A549 (cell line): ENCODE results near the gene KSR2. TPM values are rescaled to one million over a fixed set of nuclear protein-coding genes. Genes with fewer than 3 reads are reported as not detected.

Experiments
- ATAC-seq, 2 experiments: fragments of 200-7000 bp in 1 of 2; fragments of >200 bp in 1 of 2; cut with Nextera tagmentation in 1 of 2; cut with Tn5 transposase in 1 of 2; 3 replicates each; pipeline versions ENCODE4 v1.8.0 to v1.9.1; 2018 to 2020; ENCODE audit warnings: mild to moderate bottlenecking in 1 of 2, moderate library complexity in 1 of 2
- CTCF ChIA-PET: fragments of 300-600 bp; sonication (Branson Sonifier 250); formaldehyde crosslinking; extraction: SDS; loops from one replicate; lab custom pipeline; 2021; ENCODE audit warnings: antibody characterized with exemption, inconsistent platforms; lab: Yijun Ruan, JAX
- POLR2A ChIA-PET: fragments of 350-600 bp; formaldehyde crosslinking; extraction: SDS; loops from one replicate; lab custom pipeline; 2021; ENCODE audit warnings: antibody characterized with exemption, inconsistent platforms; lab: Yijun Ruan, JAX
- DNase-seq, 2 experiments: peaks; one replicate each; pipeline versions ENCODE4 v3.0.0 to v3.0.0-alpha.2; 2011 to 2016; ENCODE audit warnings: low read depth in 1 of 2, low spot score in 1 of 2
- FAIRE-seq: peaks from 2 replicates; lab custom pipeline; 2011; peaks lifted over from hg19 to GRCh38; lab: Jason Lieb, UNC
- H3K27ac ChIP-seq, 2 experiments: fragments of >200 bp; sonication (Bioruptor Twin); formaldehyde crosslinking; 3 replicates each; pipeline ENCODE4 v1.5.1; 2016 to 2017
- H3K4me1 ChIP-seq: fragments of >200 bp; sonication (Bioruptor Twin); formaldehyde crosslinking; 3 replicates; pipeline ENCODE4 v1.6.1; 2016
- H3K4me2 ChIP-seq: fragments of >200 bp; sonication (Bioruptor Twin); formaldehyde crosslinking; 3 replicates; pipeline ENCODE4 v1.6.1; 2016
- H3K4me3 ChIP-seq: fragments of >200 bp; sonication (Bioruptor Twin); formaldehyde crosslinking; 3 replicates; pipeline ENCODE4 v1.5.1; 2016
- H3K9me3 ChIP-seq: fragments of >200 bp; sonication (Bioruptor Twin); formaldehyde crosslinking; 3 replicates; pipeline ENCODE4 v1.6.1; 2016
- CEBPB ChIP-seq, 2 experiments: fragments of >200 bp in 1 of 2; sonication (Bioruptor Twin) in 1 of 2; formaldehyde crosslinking in 1 of 2; IDR thresholded peaks; 2 replicates each; pipeline ENCODE4 v1.6.1; 2012 to 2016
- CHD2 ChIP-seq: fragments of 150-350 bp; IDR thresholded peaks from 2 replicates; pipeline ENCODE4 v1.6.1; 2014; ENCODE audit warnings: low read length; ENCODE audit not compliant: partially characterized antibody
- CHD4 ChIP-seq: fragments of 200-600 bp; sonication (generic); IDR thresholded peaks from 2 replicates; pipeline ENCODE4 v1.6.1; 2016; ENCODE audit warnings: antibody characterized with exemption, mild to moderate bottlenecking, borderline replicate concordance
- E2F6 ChIP-seq: IDR thresholded peaks from 2 replicates; pipeline ENCODE4 v1.6.1; 2012; ENCODE audit warnings: low read depth, borderline replicate concordance
- EHF ChIP-seq: fragments of 250-450 bp; sonication (Bioruptor Pico); IDR thresholded peaks from 2 replicates; pipeline ENCODE4 v1.5.0; 2020; ENCODE audit warnings: mild to moderate bottlenecking
- EHMT2 ChIP-seq: fragments of 200-600 bp; sonication (generic); IDR thresholded peaks from 2 replicates; pipeline ENCODE4 v1.6.1; 2016; ENCODE audit warnings: antibody characterized with exemption, low read depth, mild to moderate bottlenecking, moderate library complexity
- FOSB ChIP-seq: fragments of 250-450 bp; sonication (Bioruptor Pico); IDR thresholded peaks from 2 replicates; pipeline ENCODE4 v1.5.0; 2020; ENCODE audit warnings: mild to moderate bottlenecking, moderate library complexity
- FOSL2 ChIP-seq, 2 experiments: fragments of 450-650 bp in 1 of 2; fragments of >200 bp in 1 of 2; sonication (Bioruptor Twin) in 1 of 2; formaldehyde crosslinking; IDR thresholded peaks; 2 replicates each; pipeline versions ENCODE4 v1.5.0 to v1.6.1; 2016 to 2020; ENCODE audit warnings: mild to moderate bottlenecking in 1 of 2, moderate library complexity in 1 of 2
- HDAC2 ChIP-seq: fragments of 200-600 bp; sonication (generic); IDR thresholded peaks from 2 replicates; pipeline ENCODE4 v1.6.1; 2016
- HOXA7 ChIP-seq: fragments of 250-450 bp; sonication (Bioruptor Pico); IDR thresholded peaks from 2 replicates; pipeline ENCODE4 v1.5.0; 2020; ENCODE audit warnings: mild to moderate bottlenecking, moderate library complexity
- HOXB13 ChIP-seq: fragments of 250-450 bp; sonication (Bioruptor Pico); IDR thresholded peaks from 2 replicates; pipeline ENCODE4 v1.5.0; 2020; ENCODE audit warnings: low read depth, mild to moderate bottlenecking, moderate library complexity
- JUN ChIP-seq, 2 experiments: fragments of >200 bp; sonication (Bioruptor Twin); formaldehyde crosslinking; IDR thresholded peaks; 2 replicates in 1 of 2; 3 replicates in 1 of 2; pipeline ENCODE4 v1.6.1; 2016 to 2017
- KDM5A ChIP-seq: fragments of 200-600 bp; sonication (generic); IDR thresholded peaks from 2 replicates; pipeline ENCODE4 v1.6.1; 2016; ENCODE audit warnings: antibody characterized with exemption, mild to moderate bottlenecking
- MAFK ChIP-seq: fragments of 450-650 bp; IDR thresholded peaks from 2 replicates; pipeline ENCODE4 v1.6.1; 2014; ENCODE audit not compliant: partially characterized antibody
- MYC ChIP-seq: IDR thresholded peaks from 2 replicates; pipeline ENCODE4 v1.6.1; 2012; ENCODE audit warnings: mild to moderate bottlenecking, inconsistent platforms, low read length, improper control_type of control experiment, borderline replicate concordance
- NPAS2 ChIP-seq: fragments of 250-450 bp; sonication (Bioruptor Pico); IDR thresholded peaks from 2 replicates; pipeline ENCODE4 v1.8.0; 2022; ENCODE audit warnings: mild to moderate bottlenecking, moderate library complexity, borderline replicate concordance
- NR3C1 ChIP-seq: fragments of >200 bp; sonication (Bioruptor Twin); formaldehyde crosslinking; IDR thresholded peaks from 3 replicates; pipeline ENCODE4 v1.6.1; 2017
- PHF8 ChIP-seq: fragments of 200-600 bp; sonication (generic); IDR thresholded peaks from 2 replicates; pipeline ENCODE4 v1.6.1; 2016; ENCODE audit warnings: low read depth, mild to moderate bottlenecking, antibody characterized with exemption, moderate library complexity, borderline replicate concordance
- POLR2A ChIP-seq: IDR thresholded peaks from 2 replicates; pipeline ENCODE4 v1.6.1; 2012; ENCODE audit warnings: mild to moderate bottlenecking, low read length
- RAD21 ChIP-seq, 2 experiments: fragments of >200 bp in 1 of 2; sonication (Bioruptor Twin) in 1 of 2; formaldehyde crosslinking in 1 of 2; IDR thresholded peaks in 1 of 2; conservative IDR thresholded peaks in 1 of 2; 2 replicates in 1 of 2; 3 replicates in 1 of 2; pipeline ENCODE4 v1.6.1; 2012 to 2018; ENCODE audit warnings: inconsistent platforms in 1 of 2
- RARB ChIP-seq: fragments of 250-450 bp; sonication (Bioruptor Pico); IDR thresholded peaks from 2 replicates; pipeline ENCODE4 v1.8.0; 2021; ENCODE audit warnings: mild to moderate bottlenecking, moderate library complexity
- REST ChIP-seq: fragments of 200-600 bp; sonication (generic); IDR thresholded peaks from 2 replicates; pipeline ENCODE4 v1.6.1; 2016; ENCODE audit warnings: antibody characterized with exemption, mild to moderate bottlenecking, moderate library complexity
- RFX5 ChIP-seq: fragments of 450-650 bp; IDR thresholded peaks from 2 replicates; pipeline ENCODE4 v1.7.1; 2014; ENCODE audit warnings: antibody characterized with exemption, mild to moderate bottlenecking, moderate library complexity
- TFCP2L1 ChIP-seq: fragments of 250-450 bp; sonication (Bioruptor Pico); IDR thresholded peaks from 2 replicates; pipeline ENCODE4 v1.5.0; 2021; ENCODE audit warnings: mild to moderate bottlenecking
- ZSCAN20 ChIP-seq: fragments of 250-450 bp; sonication (Bioruptor Pico); IDR thresholded peaks from 2 replicates; pipeline ENCODE4 v1.8.0; 2022; ENCODE audit warnings: mild to moderate bottlenecking, moderate library complexity
- WGBS: methylation state at CpG from one replicate; pipeline ENCODE4 v1.1.6; 2017; ENCODE audit errors: missing lambda C conversion rate; 5-methylcytosine and 5-hydroxymethylcytosine counted together
- polyA plus RNA-seq, 4 experiments: library from polyadenylated mRNA; depleted of rRNA in 3 of 4; stranded (reverse); fragments of >200 nt; fragmentation: RNase III in 1 of 4; extraction: RNeasy Plus Mini Kit Qiagen cat#74134 plus additional on column Dnase treatment in 1 of 4; gene quantifications; 2 replicates in 3 of 4; 3 replicates in 1 of 4; pipeline ENCODE4 v1.2.3, GENCODE V29; 2011 to 2017
- TF ChIP-seq, protein P1 (sequence below): fragments of >200 bp; sonication (Bioruptor Twin); formaldehyde crosslinking; IDR thresholded peaks from 3 replicates; pipeline ENCODE4 v1.5.1; 2016

KSR2 gene
- polyA plus RNA-seq, 2 of the 4 experiments (the other 2 are of a cell fraction), result 0.37 to 1.2 TPM

GRCh38 chr12:117967512-117967911, 1.3 kb downstream of the KSR2 start:
- no peak overlapping the region for H3K27ac ChIP-seq
- FAIRE-seq, result no peak
- POLR2A ChIA-PET, result no interaction called here
- no peak overlapping the region for H3K4me2 ChIP-seq
- CTCF ChIA-PET, result no interaction called here
- peaks cover 5% of the 10 kb centered on the region; the same call in 2 of the 3 replicates for H3K4me1 ChIP-seq
- 80% methylated on average over 12 of the region's 12 CpGs for WGBS
- TF ChIP-seq EHF (no peak), E2F6 (no peak), RFX5 (no peak), JUN (IDR thresholded peaks at IDR 0.05) (no peak), RAD21 (conservative IDR thresholded peaks at IDR 0.05 in 1 of 2, IDR thresholded peaks at IDR 0.05 in 1 of 2) (no peak), EHMT2 (no peak), HOXB13 (no peak), RARB (CRISPR knock-in tag) (no peak), HDAC2 (no peak)
- no peak for DNase-seq
- H3K9me3 ChIP-seq, result peaks cover 22% of the 10 kb centered on the region; the same call in 2 of the 3 replicates
- no peak overlapping the region for H3K4me3 ChIP-seq
- no peak for ATAC-seq

DNA sequence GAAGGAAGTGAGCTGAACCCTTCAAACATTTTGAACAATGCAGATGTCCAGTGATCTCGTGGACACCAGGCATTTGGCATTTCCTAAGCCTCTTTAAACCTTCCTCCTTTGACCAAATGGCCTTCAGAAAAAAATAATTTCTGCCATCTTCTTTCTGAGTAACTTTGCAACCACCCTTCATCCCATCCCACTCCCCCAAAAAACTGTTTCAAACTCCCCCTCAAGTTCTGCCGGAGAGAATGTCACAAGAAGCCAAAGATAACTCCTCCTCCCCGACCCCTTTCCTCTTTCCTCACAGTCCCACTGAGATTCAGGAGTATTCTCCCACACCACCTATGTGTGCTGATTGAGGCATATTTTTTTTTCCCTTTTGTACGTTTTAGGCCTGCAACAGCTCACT, 1.7 kb downstream of the KSR2 start:
- H3K4me3 ChIP-seq, result no peak overlapping the region
- 37% methylated on average over 4 of the region's 4 CpGs for WGBS
- TF ChIP-seq NR3C1, result no peak
- TF ChIP-seq FOSB, result no peak
- DNase-seq (no peak), ATAC-seq (no peak), FAIRE-seq (no peak)
- H3K4me2 ChIP-seq, result no peak overlapping the region
- peaks cover 5% of the 10 kb centered on the region; the same call in 2 of the 3 replicates for H3K4me1 ChIP-seq
- CTCF ChIA-PET, result no interaction called here
- H3K27ac ChIP-seq, result no peak overlapping the region
- H3K9me3 ChIP-seq, result peaks cover 22% of the 10 kb centered on the region; the same call in 2 of the 3 replicates
- POLR2A ChIA-PET, result no interaction called here

GRCh38 chr12:117966511-117966910, 2.3 kb downstream of the KSR2 start:
- H3K27ac ChIP-seq, result no peak overlapping the region
- TF ChIP-seq TFCP2L1 (no peak), CEBPB (IDR thresholded peaks at IDR 0.05) (no peak), HOXA7 (CRISPR knock-in tag) (no peak), POLR2A (no peak), FOSL2 (IDR thresholded peaks at IDR 0.05) (no peak), FOSL2 (CRISPR knock-in tag; IDR thresholded peaks at IDR 0.05) (no peak), CHD4 (no peak), CHD2 (no peak), HDAC2 (no peak), KDM5A (no peak), ZSCAN20 (no peak), PHF8 (no peak), NPAS2 (no peak), MAFK (no peak), MYC (no peak), REST (no peak)
- TF ChIP-seq, protein P1, sequence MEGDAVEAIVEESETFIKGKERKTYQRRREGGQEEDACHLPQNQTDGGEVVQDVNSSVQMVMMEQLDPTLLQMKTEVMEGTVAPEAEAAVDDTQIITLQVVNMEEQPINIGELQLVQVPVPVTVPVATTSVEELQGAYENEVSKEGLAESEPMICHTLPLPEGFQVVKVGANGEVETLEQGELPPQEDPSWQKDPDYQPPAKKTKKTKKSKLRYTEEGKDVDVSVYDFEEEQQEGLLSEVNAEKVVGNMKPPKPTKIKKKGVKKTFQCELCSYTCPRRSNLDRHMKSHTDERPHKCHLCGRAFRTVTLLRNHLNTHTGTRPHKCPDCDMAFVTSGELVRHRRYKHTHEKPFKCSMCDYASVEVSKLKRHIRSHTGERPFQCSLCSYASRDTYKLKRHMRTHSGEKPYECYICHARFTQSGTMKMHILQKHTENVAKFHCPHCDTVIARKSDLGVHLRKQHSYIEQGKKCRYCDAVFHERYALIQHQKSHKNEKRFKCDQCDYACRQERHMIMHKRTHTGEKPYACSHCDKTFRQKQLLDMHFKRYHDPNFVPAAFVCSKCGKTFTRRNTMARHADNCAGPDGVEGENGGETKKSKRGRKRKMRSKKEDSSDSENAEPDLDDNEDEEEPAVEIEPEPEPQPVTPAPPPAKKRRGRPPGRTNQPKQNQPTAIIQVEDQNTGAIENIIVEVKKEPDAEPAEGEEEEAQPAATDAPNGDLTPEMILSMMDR, result no peak
- TF ChIP-seq, all 56 proteins: peak for 0
- WGBS, result 54% methylated on average over 9 of the region's 9 CpGs
- no peak for FAIRE-seq
- H3K4me3 ChIP-seq, result no peak overlapping the region
- peaks cover 18% of the 10 kb centered on the region; the same call in 2 of the 3 replicates for H3K9me3 ChIP-seq
- peaks cover 5% of the 10 kb centered on the region; the same call in 2 of the 3 replicates for H3K4me1 ChIP-seq
- H3K4me2 ChIP-seq, result no peak overlapping the region
- DNase-seq, result no peak
- CTCF ChIA-PET, result interaction anchor here (0.7 kb wide), 1 partner anchor 596 kb away, joined by 3 read pairs; no protein-coding TSS in a partner anchor
- no peak for ATAC-seq
- POLR2A ChIA-PET, result no interaction called here
